GM23248 (cell line): Measurements from ENCODE around the gene CLPTM1L. TPM values are rescaled to one million over a fixed set of nuclear protein-coding genes. Genes with fewer than 3 reads are reported as not detected.

ENCODE experiments used
- DNase-seq: peaks from one replicate; pipeline ENCODE4 v3.0.0-alpha.2; 2015
- H2AFZ ChIP-seq: fragments of 200-600 bp; sonication (generic); 2 replicates; pipeline ENCODE4 v1.6.1; 2016; ENCODE audit warnings: antibody characterized with exemption
- H3F3A ChIP-seq: fragments of 200-600 bp; sonication (generic); 2 replicates; pipeline ENCODE4 v1.6.1; 2016; ENCODE audit warnings: mild to moderate bottlenecking, antibody characterized with exemption, mixed run types; ENCODE audit not compliant: insufficient read depth
- H3K27ac ChIP-seq: fragments of 200-600 bp; sonication (generic); 2 replicates; pipeline ENCODE4 v1.5.1; 2016; ENCODE audit warnings: mild to moderate bottlenecking
- H3K27me3 ChIP-seq: fragments of 200-600 bp; sonication (generic); replicated peaks from 2 replicates; pipeline ENCODE4 v1.6.1; 2016; ENCODE audit warnings: mild to moderate bottlenecking; ENCODE audit not compliant: insufficient read depth
- H3K36me3 ChIP-seq: fragments of 200-600 bp; sonication (generic); 2 replicates; pipeline ENCODE4 v1.6.1; 2016; ENCODE audit warnings: low read depth, mild to moderate bottlenecking
- H3K4me1 ChIP-seq: fragments of 200-600 bp; sonication (generic); 2 replicates; pipeline ENCODE4 v1.6.1; 2016; ENCODE audit warnings: mild to moderate bottlenecking; ENCODE audit not compliant: insufficient read depth
- H3K4me2 ChIP-seq: fragments of 200-600 bp; sonication (generic); one replicate; pipeline ENCODE4 v1.6.1; 2016; ENCODE audit warnings: mild to moderate bottlenecking; ENCODE audit not compliant: unreplicated experiment
- H3K4me3 ChIP-seq: fragments of 200-600 bp; sonication (generic); 2 replicates; pipeline ENCODE4 v1.5.1; 2016; ENCODE audit warnings: mild to moderate bottlenecking
- H3K79me2 ChIP-seq: fragments of 200-600 bp; sonication (generic); 2 replicates; pipeline ENCODE4 v1.6.1; 2016; ENCODE audit warnings: mild to moderate bottlenecking; ENCODE audit not compliant: insufficient read depth
- H3K9ac ChIP-seq: fragments of 200-600 bp; sonication (generic); 2 replicates; pipeline ENCODE4 v1.6.1; 2016; ENCODE audit warnings: mild to moderate bottlenecking
- H3K9me2 ChIP-seq: fragments of 200-600 bp; sonication (generic); 2 replicates; pipeline ENCODE4 v1.6.1; 2016; ENCODE audit warnings: mixed run types, mild to moderate bottlenecking, moderate library complexity; ENCODE audit not compliant: insufficient read depth
- H3K9me3 ChIP-seq: fragments of 200-600 bp; sonication (generic); one replicate; pipeline ENCODE4 v1.6.1; 2017; ENCODE audit warnings: low read depth
- H4K20me1 ChIP-seq: fragments of 200-600 bp; sonication (generic); 2 replicates; pipeline ENCODE4 v1.6.0; 2016; ENCODE audit not compliant: insufficient read depth
- EZH2 ChIP-seq: fragments of 200-600 bp; sonication (generic); IDR thresholded peaks from 2 replicates; pipeline ENCODE4 v1.6.1; 2018; ENCODE audit warnings: antibody characterized with exemption, mild to moderate bottlenecking; ENCODE audit not compliant: insufficient read depth, poor library complexity, severe bottlenecking
- EZH2phosphoT487 ChIP-seq: fragments of 200-600 bp; sonication (generic); IDR thresholded peaks from 2 replicates; pipeline ENCODE4 v1.6.1; 2018; ENCODE audit warnings: antibody characterized with exemption, moderate library complexity, mild to moderate bottlenecking, low read depth; ENCODE audit not compliant: insufficient read depth
- WGBS, 2 experiments: methylation state at CpG; one replicate each; pipeline ENCODE4 v1.1.6; 2015 to 2017; ENCODE audit warnings: low lambda C conversion rate in 2 of 2, low coverage in 1 of 2; ENCODE audit errors: missing lambda C conversion rate in 2 of 2; 5-methylcytosine and 5-hydroxymethylcytosine counted together
- in situ Hi-C: fragments of 300-500 bp; cut with MboI; formaldehyde crosslinking; loops from 2 replicates; pipeline ENCODE4 v1.15.0; 2020
- polyA plus RNA-seq: library from polyadenylated mRNA; unstranded; fragments of >200 nt; fragmentation: Nextera tagmentation; extraction: Ambion mirVana; gene quantifications from 2 replicates; pipeline ENCODE4 v1.2.1, GENCODE V29; 2016
- total RNA-seq: library from RNA; depleted of rRNA; stranded (reverse); fragments of >200 nt; shearing (Covaris generic); gene quantifications from 2 replicates; pipeline ENCODE4 v1.2.3, GENCODE V29; 2014

The CLPTM1L gene
- total and polyA plus RNA-seq, 2 experiments from 2014 or later = 25.6 to 135 TPM

DNA sequence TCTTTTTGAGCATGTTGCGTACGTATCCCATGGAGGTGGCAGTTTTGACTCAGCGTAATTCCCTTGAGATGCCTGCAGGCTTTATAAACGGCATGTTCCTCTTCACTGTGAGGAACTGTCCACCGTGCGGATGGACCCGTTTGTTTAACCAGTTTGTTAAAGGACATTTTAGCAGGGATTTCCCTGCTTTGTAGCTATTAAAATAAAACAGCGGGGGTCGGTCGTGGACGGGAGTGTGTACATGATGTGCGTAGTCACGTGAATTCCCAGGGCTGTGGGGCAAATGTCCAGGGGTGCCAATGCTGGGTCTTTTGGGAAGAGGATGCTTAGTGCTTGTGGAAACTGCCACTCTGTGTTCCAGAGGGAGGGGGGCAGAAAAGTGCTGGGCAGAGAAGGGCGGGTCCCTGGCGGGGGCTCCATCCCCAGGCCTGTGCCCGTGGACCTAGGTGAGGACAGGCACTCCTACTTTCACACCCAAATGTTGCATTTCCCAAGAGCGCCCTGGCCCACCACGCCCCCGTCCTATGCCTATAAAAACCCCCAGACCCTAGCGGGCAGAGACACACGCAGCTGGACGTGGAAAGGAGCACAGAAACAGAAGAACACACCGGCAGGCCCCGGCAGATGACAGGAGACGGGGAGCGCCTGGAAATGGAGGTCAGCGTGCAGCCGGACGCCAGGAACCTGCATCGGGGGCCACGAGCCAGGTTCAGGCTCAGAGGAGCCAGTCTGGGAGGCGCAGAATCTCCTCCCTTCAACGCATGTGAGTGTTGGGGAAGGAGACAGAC is 46.0 kb downstream of the CLPTM1L start:
- H3K79me2 ChIP-seq = no peaks in the 10 kb centered on the region
- no peak overlapping the region for H2AFZ ChIP-seq
- 54 to 61% methylated on average over 30 to 33 of the region's 33 CpGs for WGBS, 2 experiments
- DNase-seq = no peak
- no peaks in the 10 kb centered on the region for H3K9me2 ChIP-seq
- H3F3A ChIP-seq = no peaks in the 10 kb centered on the region
- no peaks in the 10 kb centered on the region for H3K36me3 ChIP-seq
- no peak overlapping the region for H3K27ac ChIP-seq
- no peaks in the 10 kb centered on the region for H3K9me3 ChIP-seq
- H3K4me1 ChIP-seq = no peaks in the 10 kb centered on the region
- peaks cover 42% of the 10 kb centered on the region for H3K27me3 ChIP-seq
- TF ChIP-seq EZH2phosphoT487 (no peak), EZH2 (no peak)
- no peak overlapping the region for H3K4me2 ChIP-seq
- H3K4me3 ChIP-seq = no peak overlapping the region
- no peaks in the 10 kb centered on the region for H4K20me1 ChIP-seq
- in situ Hi-C loops = no loop called here
- no peak overlapping the region for H3K9ac ChIP-seq

GRCh38 chr5:1298067-1298551 is 46.8 kb downstream of the CLPTM1L start:
- DNase-seq = no peak
- H3K79me2 ChIP-seq = no peaks in the 10 kb centered on the region
- no peaks in the 10 kb centered on the region for H3K36me3 ChIP-seq
- H3K4me1 ChIP-seq = no peaks in the 10 kb centered on the region
- no peaks in the 10 kb centered on the region for H4K20me1 ChIP-seq
- no peak for TF ChIP-seq EZH2phosphoT487
- no peak for TF ChIP-seq EZH2
- H3K4me2 ChIP-seq = no peak overlapping the region
- no peaks in the 10 kb centered on the region for H3K9me2 ChIP-seq
- no peak overlapping the region for H2AFZ ChIP-seq
- peaks cover 34% of the 10 kb centered on the region for H3K27me3 ChIP-seq
- no peaks in the 10 kb centered on the region for H3F3A ChIP-seq
- 58 to 69% methylated on average over 16 to 19 of the region's 19 CpGs for WGBS, 2 experiments
- H3K4me3 ChIP-seq = no peak overlapping the region
- in situ Hi-C loops = no loop called here
- no peak overlapping the region for H3K27ac ChIP-seq
- no peaks in the 10 kb centered on the region for H3K9me3 ChIP-seq
- no peak overlapping the region for H3K9ac ChIP-seq

- H3K4me1 ChIP-seq = no peaks in the 10 kb centered on the region
- H4K20me1 ChIP-seq = no peaks in the 10 kb centered on the region
- 46 to 56% methylated on average over 4 of the region's 4 CpGs for WGBS, 2 experiments
- in situ Hi-C loops = no loop called here
- no peaks in the 10 kb centered on the region for H3K79me2 ChIP-seq
- H3F3A ChIP-seq = no peaks in the 10 kb centered on the region
- H3K9ac ChIP-seq = no peak overlapping the region
- TF ChIP-seq EZH2phosphoT487 = no peak
- no peak for TF ChIP-seq EZH2
- H3K36me3 ChIP-seq = no peaks in the 10 kb centered on the region
- no peaks in the 10 kb centered on the region for H3K9me2 ChIP-seq
- no peak overlapping the region for H2AFZ ChIP-seq
- no peak overlapping the region for H3K4me2 ChIP-seq
- H3K9me3 ChIP-seq = no peaks in the 10 kb centered on the region
- DNase-seq = no peak
- no peak overlapping the region for H3K4me3 ChIP-seq
- H3K27me3 ChIP-seq = peaks cover 33% of the 10 kb centered on the region
- H3K27ac ChIP-seq = no peak overlapping the region
Observed at GRCh38 chr5:1297243-1297642, 47.7 kb downstream of the CLPTM1L start.

- no peaks in the 10 kb centered on the region for H3K9me2 ChIP-seq
- H2AFZ ChIP-seq = no peak overlapping the region
- H4K20me1 ChIP-seq = no peaks in the 10 kb centered on the region
- H3K4me1 ChIP-seq = no peaks in the 10 kb centered on the region
- 41 to 47% methylated on average over 15 to 22 of the region's 22 CpGs for WGBS, 2 experiments
- no peak for TF ChIP-seq EZH2
- TF ChIP-seq EZH2phosphoT487 = no peak
- H3K27me3 ChIP-seq = peaks cover 18% of the 10 kb centered on the region
- no peak overlapping the region for H3K4me2 ChIP-seq
- no peak overlapping the region for H3K4me3 ChIP-seq
- in situ Hi-C loops = no loop called here
- H3K27ac ChIP-seq = no peak overlapping the region
- no peaks in the 10 kb centered on the region for H3K79me2 ChIP-seq
- H3K9me3 ChIP-seq = no peaks in the 10 kb centered on the region
- no peaks in the 10 kb centered on the region for H3K36me3 ChIP-seq
- no peaks in the 10 kb centered on the region for H3F3A ChIP-seq
- H3K9ac ChIP-seq = no peak overlapping the region
- no peak for DNase-seq
Observed at GRCh38 chr5:1295650-1296037, 49.3 kb downstream of the CLPTM1L start.
